Measurements from ENCODE around the gene PREP.
"Not testable (repeated sequence)": the region's sequence is repeated elsewhere in the genome, so short reads cannot be mapped to it uniquely, and the experiment has no call there.

Gene PREP

GRCh38 chr6:105402939-105403935, at the start of gene PREP:
PREP (minus strand) TSS chr6:105403082; CDS start chr6:105402891, 191 bp downstream.
- peak; percentile 78 for DNase-seq (ENCODE audit: low read depth)

GRCh38 chr6:105452376-105452775, 49.5 kb upstream of the PREP start:
- no peak for DNase-seq (ENCODE audit: low read depth)

GRCh38 chr6:105449756-105450390, 47.0 kb upstream of the PREP start:
- DNase-seq (ENCODE audit: low read depth) = no peak

GRCh38 chr6:105445481-105445880, 42.6 kb upstream of the PREP start:
- DNase-seq (ENCODE audit: low read depth) = no peak

GRCh38 chr6:105443941-105444340, 41.1 kb upstream of the PREP start:
- no peak for DNase-seq (ENCODE audit: low read depth)

GRCh38 chr6:105442369-105442768, 39.5 kb upstream of the PREP start:
- DNase-seq (ENCODE audit: low read depth) = no peak

GRCh38 chr6:105437236-105437635, 34.4 kb upstream of the PREP start:
- no peak for DNase-seq (ENCODE audit: low read depth)

DNA sequence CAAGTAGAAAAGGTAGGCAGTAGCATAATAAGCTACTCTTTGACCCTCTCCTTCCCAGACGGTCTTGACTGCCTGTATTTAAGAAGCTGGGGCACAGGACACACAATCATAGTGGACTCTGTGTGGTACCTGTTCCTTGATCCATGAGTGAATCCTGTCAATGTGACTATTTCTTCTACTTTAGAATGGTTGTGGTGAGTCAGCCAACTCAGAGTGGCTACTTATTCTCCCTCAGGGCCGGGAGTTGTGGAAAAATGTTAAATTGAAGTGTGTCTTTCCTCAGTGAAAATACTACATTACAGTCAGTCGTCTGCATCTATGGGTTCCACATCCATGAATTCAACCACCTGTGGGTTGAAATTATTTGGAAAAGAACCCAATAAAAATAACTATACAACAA, 30.8 kb upstream of the PREP start:
- DNase-seq (ENCODE audit: low read depth) = no peak

DNA sequence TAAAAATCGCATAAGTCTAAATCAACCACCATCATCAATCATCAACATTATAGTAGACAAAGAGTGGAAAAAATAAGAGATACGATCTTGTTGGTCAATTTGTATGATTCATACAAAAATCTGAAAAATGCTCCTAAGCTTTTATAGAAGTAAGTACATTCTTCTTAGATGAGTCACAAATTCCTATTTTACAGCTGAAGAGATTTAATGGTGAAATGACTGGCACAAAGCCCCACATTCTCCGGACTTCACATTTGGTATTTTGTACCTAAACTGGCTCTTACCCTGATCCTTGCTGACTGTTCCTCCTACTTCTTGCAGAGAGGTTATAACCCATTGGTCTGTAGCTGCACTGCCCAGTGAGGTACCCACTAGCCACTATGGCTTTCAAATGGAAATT, 29.9 kb upstream of the PREP start:
- DNase-seq (ENCODE audit: low read depth) = no peak

GRCh38 chr6:105431226-105431625, 28.3 kb upstream of the PREP start:
- no peak for DNase-seq (ENCODE audit: low read depth)

- DNase-seq (ENCODE audit: low read depth) = no peak
Observed at GRCh38 chr6:105430685-105431084, 27.8 kb upstream of the PREP start.

GRCh38 chr6:105429676-105430075, 26.8 kb upstream of the PREP start:
- no peak for DNase-seq (ENCODE audit: low read depth)

DNA sequence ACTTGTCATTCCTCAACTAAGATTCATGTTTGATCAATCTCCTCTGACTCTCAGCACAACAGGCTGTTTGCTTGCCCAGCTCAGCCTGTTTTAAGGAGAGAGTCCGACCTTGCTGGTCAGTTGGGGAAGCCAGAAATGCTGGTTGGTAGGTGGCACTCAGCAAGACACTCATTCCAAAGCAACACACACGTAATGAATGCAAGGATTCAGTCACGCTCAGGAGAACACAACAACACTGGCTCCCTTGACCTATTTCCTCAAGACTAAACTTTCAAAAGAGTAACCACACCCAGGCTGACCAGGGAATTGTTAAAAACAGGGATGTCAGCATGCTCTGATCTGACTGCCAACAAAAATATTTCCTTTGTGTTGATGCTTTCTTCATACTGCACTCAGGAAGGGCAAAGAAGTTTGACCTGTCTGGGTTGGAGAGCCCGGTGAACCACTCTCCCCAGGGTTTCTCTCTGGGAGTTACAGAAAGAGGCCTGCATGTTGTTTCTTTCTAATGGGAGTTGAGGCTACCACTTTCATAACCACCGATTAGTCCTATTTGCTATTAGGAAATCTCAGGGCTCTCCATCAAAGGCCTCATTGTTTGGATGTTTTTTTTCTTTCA, 25.6 kb upstream of the PREP start:
- DNase-seq (ENCODE audit: low read depth) = no peak

GRCh38 chr6:105424175-105424783, 21.4 kb upstream of the PREP start:
- peak; percentile 25 for DNase-seq (ENCODE audit: low read depth)

DNA sequence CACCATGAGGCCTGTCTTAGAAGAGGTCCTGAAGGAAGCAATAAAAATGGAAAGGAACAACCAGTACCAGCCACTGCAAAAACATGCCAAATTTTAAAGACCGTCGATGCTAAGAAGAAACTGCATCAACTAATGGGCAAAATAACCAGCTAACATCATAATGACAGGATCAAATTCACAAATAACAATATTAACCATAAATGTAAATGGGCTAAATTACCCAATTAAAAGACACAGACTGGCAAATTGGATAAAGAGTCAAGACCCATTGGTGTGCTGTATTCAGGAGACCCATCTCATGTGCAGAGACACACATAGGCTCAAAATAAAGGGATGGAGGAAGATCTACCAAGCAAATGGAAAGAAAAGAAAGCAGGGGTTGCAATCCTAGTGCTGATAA, 14.1 kb upstream of the PREP start:
- DNase-seq (ENCODE audit: low read depth) = not testable (repeated sequence)

- no peak for DNase-seq (ENCODE audit: low read depth)
Observed at GRCh38 chr6:105409734-105410133, 6.9 kb upstream of the PREP start.

- DNase-seq (ENCODE audit: low read depth) = no peak
Observed at GRCh38 chr6:105402090-105402938, 568 bp downstream of the PREP start.

DNA sequence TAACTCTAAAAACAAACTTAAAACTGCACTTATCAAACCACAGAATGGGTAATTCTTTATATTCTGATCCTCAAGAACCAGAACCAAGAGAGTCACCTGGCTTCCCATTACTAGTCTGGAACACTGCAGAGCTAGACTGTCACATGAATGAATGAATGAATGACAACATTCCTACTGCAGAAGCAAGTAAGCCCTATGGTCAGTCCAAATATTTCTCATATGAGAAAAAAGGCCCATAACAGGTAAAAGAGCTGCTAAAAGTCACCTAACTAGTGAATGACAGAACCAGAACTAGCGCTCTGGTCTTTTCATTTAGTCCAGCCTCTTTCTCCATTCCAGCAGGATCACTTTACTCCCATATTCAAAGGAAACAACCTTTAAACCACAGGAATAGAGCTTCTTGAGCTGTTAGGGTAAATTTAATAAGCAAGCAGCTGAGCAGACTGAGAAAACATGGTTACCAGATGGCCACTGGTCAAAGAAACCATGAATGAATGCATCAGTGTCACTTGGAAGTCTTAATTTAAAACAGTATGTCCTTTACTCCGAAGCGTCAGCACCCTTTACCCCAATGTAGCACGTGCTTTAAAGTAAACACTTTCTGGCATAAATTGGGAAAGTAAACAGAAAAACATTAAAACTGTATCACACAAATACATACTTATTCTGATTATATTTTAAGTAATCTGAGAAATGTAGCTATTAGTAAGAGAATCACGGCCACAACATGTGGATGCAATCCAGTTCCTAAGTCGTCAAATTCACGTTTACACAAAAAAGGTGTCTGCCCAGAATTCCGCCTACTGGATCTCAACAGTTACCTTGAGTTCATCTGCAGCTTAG, 1.4 kb downstream of the PREP start:
- no peak for DNase-seq (ENCODE audit: low read depth)

DNA sequence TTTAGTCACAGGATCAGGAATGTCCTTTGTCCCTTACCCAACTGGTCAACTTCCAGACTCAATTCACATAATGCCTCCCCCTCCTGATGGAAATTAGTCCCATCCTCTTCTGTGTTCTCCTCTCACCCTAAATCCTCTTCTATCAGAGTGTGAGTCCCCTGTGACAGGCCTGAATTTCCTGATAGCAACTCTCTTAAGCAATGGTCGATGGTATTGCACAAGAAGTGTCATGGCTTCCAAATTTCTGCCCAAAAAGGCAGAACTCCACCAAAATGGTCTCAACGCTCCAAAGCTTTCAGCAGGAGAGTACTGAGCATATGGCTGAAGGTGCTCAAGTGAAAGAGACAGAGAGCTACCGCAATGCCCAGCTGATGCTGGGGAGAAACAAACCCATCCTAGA, 2.4 kb downstream of the PREP start:
- DNase-seq (ENCODE audit: low read depth) = no peak

- no peak for DNase-seq (ENCODE audit: low read depth)
Observed at GRCh38 chr6:105398859-105399258, 4.0 kb downstream of the PREP start.

DNA sequence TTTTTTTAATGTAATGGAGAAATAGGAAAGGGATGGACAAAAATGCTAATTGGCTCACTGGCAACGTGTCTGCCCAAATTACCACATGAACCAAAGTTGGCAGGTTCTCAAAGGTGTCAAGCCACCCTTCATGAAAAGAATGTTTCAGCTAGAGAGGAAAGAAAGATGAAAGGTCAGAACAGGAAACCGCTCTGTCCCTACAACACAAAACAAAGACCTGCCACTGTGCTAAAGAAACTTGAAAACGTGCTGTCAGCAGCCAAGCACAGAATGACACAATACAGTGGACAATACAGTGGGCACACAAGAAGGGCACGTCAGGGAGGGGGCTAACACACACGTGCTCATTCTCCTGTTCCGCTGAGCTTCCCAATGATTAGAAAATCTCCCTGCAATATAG, 4.9 kb downstream of the PREP start:
- DNase-seq (ENCODE audit: low read depth) = no peak
